Measurements from ENCODE around the gene TMSB4X. TPM values are rescaled to one million over a fixed set of nuclear protein-coding genes. Genes with fewer than 3 reads are reported as not detected.

Gene TMSB4X
- total RNA-seq, 1 donor from 2014 or later, result 2,664 TPM

- no peak overlapping the region for H3K4me3 Mint-ChIP-seq
- peaks cover 15% of the 10 kb centered on the region for H3K36me3 Mint-ChIP-seq (ENCODE audit: low read depth)
- no peak for TF ChIP-seq CTCF (conservative IDR thresholded peaks at IDR 0.05)
- no peak for DNase-seq (ENCODE audit: low read depth, low spot score)
- no peaks in the 10 kb centered on the region for H3K27me3 Mint-ChIP-seq (ENCODE audit: low read depth)
- H3K9me3 Mint-ChIP-seq, result peaks cover 25% of the 10 kb centered on the region
- H3K4me1 Mint-ChIP-seq, result peaks cover 17% of the 10 kb centered on the region
- no peak overlapping the region for H3K27ac Mint-ChIP-seq (ENCODE audit: unreplicated experiment)
Observed at GRCh38 chrX:12986886-12987285, 12.0 kb downstream of the TMSB4X start.

- H3K27ac Mint-ChIP-seq (ENCODE audit: unreplicated experiment), result no peak overlapping the region
Observed at GRCh38 chrX:12987340-12987739, 12.4 kb downstream of the TMSB4X start.

GRCh38 chrX:12987900-12988594 lies 13.1 kb downstream of the TMSB4X start:
- peaks cover 16% of the 10 kb centered on the region for H3K4me1 Mint-ChIP-seq
- peaks cover 25% of the 10 kb centered on the region for H3K9me3 Mint-ChIP-seq
- no peaks in the 10 kb centered on the region for H3K27me3 Mint-ChIP-seq (ENCODE audit: low read depth)
- DNase-seq (ENCODE audit: low read depth, low spot score), result no peak
- no peak for TF ChIP-seq CTCF (conservative IDR thresholded peaks at IDR 0.05)
- H3K27ac Mint-ChIP-seq (ENCODE audit: unreplicated experiment), result no peak overlapping the region
- no peak overlapping the region for H3K4me3 Mint-ChIP-seq
- H3K36me3 Mint-ChIP-seq (ENCODE audit: low read depth), result peaks cover 15% of the 10 kb centered on the region

More at GRCh38 chrX:12987340-12987739, 12.4 kb downstream of the TMSB4X start:
- peaks cover 15% of the 10 kb centered on the region for H3K36me3 Mint-ChIP-seq (ENCODE audit: low read depth)
- peaks cover 16% of the 10 kb centered on the region for H3K4me1 Mint-ChIP-seq
- DNase-seq (ENCODE audit: low read depth, low spot score), result no peak
- no peak for TF ChIP-seq CTCF (conservative IDR thresholded peaks at IDR 0.05)
- peaks cover 25% of the 10 kb centered on the region for H3K9me3 Mint-ChIP-seq
- no peak overlapping the region for H3K4me3 Mint-ChIP-seq
- H3K27me3 Mint-ChIP-seq (ENCODE audit: low read depth), result no peaks in the 10 kb centered on the region

GRCh38 chrX:12988797-12989196 lies 13.9 kb downstream of the TMSB4X start:
- Mint-ChIP-seq H3K27ac (ENCODE audit: unreplicated experiment) (no peak overlapping the region), H3K36me3 (ENCODE audit: low read depth) (peaks cover 15% of the 10 kb centered on the region), H3K4me1 (peaks cover 11% of the 10 kb centered on the region), H3K27me3 (ENCODE audit: low read depth) (no peaks in the 10 kb centered on the region), H3K9me3 (peaks cover 19% of the 10 kb centered on the region), H3K4me3 (no peak overlapping the region)
- no peak for DNase-seq (ENCODE audit: low read depth, low spot score)
- no peak for TF ChIP-seq CTCF (conservative IDR thresholded peaks at IDR 0.05)

GRCh38 chrX:12989461-12989860 lies 14.6 kb downstream of the TMSB4X start:
- Mint-ChIP-seq H3K9me3 (peaks cover 19% of the 10 kb centered on the region), H3K27me3 (ENCODE audit: low read depth) (no peaks in the 10 kb centered on the region), H3K4me3 (no peak overlapping the region), H3K4me1 (peaks cover 11% of the 10 kb centered on the region), H3K36me3 (ENCODE audit: low read depth) (peaks cover 15% of the 10 kb centered on the region), H3K27ac (ENCODE audit: unreplicated experiment) (no peak overlapping the region)
- no peak for DNase-seq (ENCODE audit: low read depth, low spot score)
- no peak for TF ChIP-seq CTCF (conservative IDR thresholded peaks at IDR 0.05)

All from neural crest cell (in vitro differentiated cells).